Muscle layer of colon (tissue), 2 donors: ENCODE measurements around the gene INPP5A.
"Not testable (repeated sequence)": the region's sequence is repeated elsewhere in the genome, so short reads cannot be mapped to it uniquely, and the experiment has no call there.

ENCODE experiments used
- H3K27ac ChIP-seq: one replicate; pipeline ENCODE4 v1.7.0; 2013; ENCODE audit warnings: low read depth, mild to moderate bottlenecking, low read length, moderate library complexity
- H3K27me3 ChIP-seq, 2 donors: one replicate each; pipeline ENCODE4 v1.7.0; 2013; ENCODE audit warnings: low read length in 2 of 2, mild to moderate bottlenecking in 2 of 2; ENCODE audit not compliant: insufficient read depth in 2 of 2, control insufficient read depth in 1 of 2
- H3K36me3 ChIP-seq: one replicate; pipeline ENCODE4 v1.7.0; 2013; ENCODE audit warnings: mild to moderate bottlenecking, low read length; ENCODE audit not compliant: insufficient read depth
- H3K4me1 ChIP-seq: one replicate; pipeline ENCODE4 v1.7.0; 2013; ENCODE audit warnings: mild to moderate bottlenecking, low read length; ENCODE audit not compliant: insufficient read depth
- H3K4me3 ChIP-seq, 2 donors: one replicate each; pipeline ENCODE4 v1.7.0; 2013; ENCODE audit warnings: low read length in 2 of 2, low read depth in 1 of 2, mild to moderate bottlenecking in 1 of 2, moderate library complexity in 1 of 2
- H3K9ac ChIP-seq: one replicate; pipeline ENCODE4 v1.7.0; 2013; ENCODE audit warnings: low read length
- H3K9me3 ChIP-seq: one replicate; pipeline ENCODE4 v1.7.0; 2013; ENCODE audit warnings: mild to moderate bottlenecking, low read length
- donor health status: abdominal sarcoma.
- donor health status: Adenocarcinoma of cecum.

The INPP5A gene

DNA sequence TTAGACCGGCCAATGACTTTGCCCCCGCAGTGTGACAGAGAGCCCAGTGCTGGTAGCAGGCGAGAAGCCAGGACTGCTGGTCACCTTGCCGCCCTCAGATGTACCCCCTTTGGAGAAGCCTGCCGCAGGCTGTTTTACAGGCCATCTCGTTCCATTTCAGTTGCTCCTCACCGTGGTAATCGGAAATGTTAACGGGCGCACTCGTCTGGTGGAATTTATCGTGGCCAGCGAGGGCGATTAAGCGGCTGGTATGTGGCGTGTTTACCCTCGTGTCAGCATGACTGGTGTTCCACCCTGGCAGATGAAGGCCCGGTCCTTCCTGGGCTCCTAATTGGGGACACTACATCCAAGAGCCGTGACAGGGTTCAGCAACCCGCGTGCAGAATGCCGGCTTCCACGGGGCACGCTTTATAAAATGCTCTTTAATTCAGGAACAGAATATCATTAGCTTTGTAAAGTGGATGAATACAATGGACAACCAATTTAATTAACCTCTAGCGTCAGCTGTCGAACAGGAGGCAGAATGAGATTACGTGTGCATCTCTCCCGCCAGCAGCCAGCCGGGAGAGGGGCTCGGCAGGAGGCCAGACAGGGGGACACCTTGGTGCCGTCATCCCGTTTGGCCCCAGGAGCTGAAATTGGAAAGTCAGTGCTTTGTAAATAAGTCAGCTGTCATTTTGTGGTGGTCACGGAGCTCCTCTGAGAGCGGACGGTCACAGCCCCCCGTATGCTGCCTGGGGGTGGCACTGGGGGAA lies 140.1 kb downstream of the INPP5A start:
- no peaks in the 10 kb centered on the region for H3K9me3 ChIP-seq
- no peak overlapping the region for H3K9ac ChIP-seq
- H3K4me3 ChIP-seq: no peak overlapping the region
- no peaks in the 10 kb centered on the region for H3K4me1 ChIP-seq
- no peak overlapping the region for H3K27ac ChIP-seq
- H3K27me3 ChIP-seq: no peaks in the 10 kb centered on the region
- no peaks in the 10 kb centered on the region for H3K36me3 ChIP-seq

DNA sequence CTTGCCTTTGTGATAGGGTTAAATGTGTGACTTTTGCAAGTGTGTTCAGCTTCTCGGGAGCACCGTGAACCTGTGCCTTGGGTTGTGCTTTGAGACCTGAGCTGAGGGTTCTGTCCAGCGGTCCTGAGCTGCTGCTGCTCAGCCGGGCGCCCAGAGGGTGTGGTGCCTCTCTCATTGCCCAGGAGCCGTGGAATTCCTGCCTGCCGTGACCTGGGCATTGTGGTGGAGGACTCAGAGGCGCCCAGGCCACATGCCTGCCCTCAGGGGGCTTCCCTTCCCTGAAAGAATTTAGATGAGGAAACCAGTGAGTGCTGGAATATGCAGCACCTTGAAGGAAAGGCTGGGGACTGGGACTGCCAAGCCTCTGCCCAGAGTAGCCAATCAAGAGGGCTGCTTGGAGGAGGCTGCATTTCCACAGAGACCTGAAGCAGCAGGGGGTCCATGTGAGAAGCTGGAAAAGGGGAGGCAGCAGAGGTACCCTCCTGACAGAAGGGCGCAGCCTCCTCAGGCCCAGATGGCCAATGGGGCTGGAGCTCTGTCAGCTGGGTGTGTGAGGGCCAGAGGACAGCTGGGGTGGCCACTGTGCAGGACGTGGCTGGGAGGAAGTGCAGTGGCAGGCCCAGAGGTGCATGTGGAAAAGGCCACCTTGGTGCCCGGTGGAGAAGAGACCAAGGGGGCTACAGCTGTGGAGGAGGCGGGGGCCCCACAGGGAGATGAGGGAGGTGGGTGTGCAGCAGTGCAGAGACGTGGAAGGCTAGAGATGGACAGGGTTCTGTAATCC lies 141.0 kb downstream of the INPP5A start:
- no peak overlapping the region for H3K4me3 ChIP-seq
- H3K9ac ChIP-seq: no peak overlapping the region
- H3K4me1 ChIP-seq: no peaks in the 10 kb centered on the region
- H3K36me3 ChIP-seq: no peaks in the 10 kb centered on the region
- no peak overlapping the region for H3K27ac ChIP-seq
- no peaks in the 10 kb centered on the region for H3K9me3 ChIP-seq
- H3K27me3 ChIP-seq: no peaks in the 10 kb centered on the region

DNA sequence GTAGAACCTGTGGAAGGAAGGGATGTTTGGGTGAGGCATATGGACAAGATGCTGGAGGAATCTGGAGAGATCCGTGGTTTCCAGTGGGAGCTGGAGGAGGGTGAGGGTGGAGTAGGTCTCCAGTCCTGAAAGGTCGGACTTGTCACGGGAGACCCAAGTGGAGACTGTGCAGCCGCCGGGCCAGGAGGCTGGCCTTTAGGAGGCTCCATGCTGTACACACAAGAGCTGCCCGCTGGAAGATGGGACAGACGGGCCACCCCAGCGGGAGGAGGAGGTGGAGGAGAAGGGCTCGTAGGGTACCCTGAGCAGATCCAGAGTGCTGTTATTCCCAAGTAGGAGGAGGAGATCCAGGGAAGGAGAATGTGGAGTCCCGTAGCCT lies 141.6 kb downstream of the INPP5A start:
- H3K4me1 ChIP-seq: no peaks in the 10 kb centered on the region
- H3K36me3 ChIP-seq: no peaks in the 10 kb centered on the region
- no peak overlapping the region for H3K27ac ChIP-seq
- H3K9ac ChIP-seq: no peak overlapping the region
- H3K27me3 ChIP-seq: no peaks in the 10 kb centered on the region
- no peak overlapping the region for H3K4me3 ChIP-seq
- no peaks in the 10 kb centered on the region for H3K9me3 ChIP-seq

DNA sequence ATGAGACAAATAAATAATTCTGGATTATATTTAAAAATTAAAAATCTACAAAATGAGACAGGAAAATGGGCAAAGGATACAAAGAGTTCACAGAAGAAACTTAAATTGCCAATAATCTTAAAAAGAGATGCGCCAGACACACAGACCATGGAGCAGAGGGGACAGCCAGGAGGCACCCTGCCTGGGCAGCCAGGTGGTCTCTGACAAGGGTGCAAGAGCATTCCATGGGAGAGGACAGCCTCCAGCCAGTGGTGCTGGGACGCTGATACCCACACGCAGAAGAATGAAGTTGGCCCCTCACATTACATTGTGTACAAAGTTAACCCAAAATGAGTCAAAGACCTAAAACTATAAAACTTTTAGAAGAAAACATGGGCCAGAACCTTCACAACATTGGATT lies 142.1 kb downstream of the INPP5A start:
- no peak overlapping the region for H3K4me3 ChIP-seq
- no peaks in the 10 kb centered on the region for H3K27me3 ChIP-seq
- H3K36me3 ChIP-seq: no peaks in the 10 kb centered on the region
- no peaks in the 10 kb centered on the region for H3K4me1 ChIP-seq
- H3K9me3 ChIP-seq: no peaks in the 10 kb centered on the region
- H3K9ac ChIP-seq: no peak overlapping the region
- no peak overlapping the region for H3K27ac ChIP-seq

DNA sequence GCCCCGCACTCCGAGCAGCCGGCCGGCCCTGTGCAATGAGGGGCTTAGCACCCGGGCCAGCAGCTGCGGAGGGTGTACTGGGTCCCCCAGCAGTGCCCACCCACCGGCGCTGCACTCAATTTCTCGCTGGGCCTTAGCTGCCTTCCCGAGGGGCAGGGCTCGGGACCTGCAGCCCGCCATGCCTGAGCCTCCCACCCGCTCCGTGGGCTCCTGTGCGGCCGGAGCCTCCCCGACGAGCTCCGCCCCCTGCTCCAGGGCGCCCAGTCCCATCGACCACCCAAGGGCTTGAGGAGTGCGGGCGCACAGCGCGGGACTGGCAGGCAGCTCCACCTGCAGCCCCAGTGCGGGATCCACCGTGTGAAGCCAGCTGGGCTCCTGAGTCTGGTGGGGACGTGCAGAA lies 143.2 kb downstream of the INPP5A start:
- not testable (repeated sequence) for H3K4me3 ChIP-seq, H3K9me3 ChIP-seq

DNA sequence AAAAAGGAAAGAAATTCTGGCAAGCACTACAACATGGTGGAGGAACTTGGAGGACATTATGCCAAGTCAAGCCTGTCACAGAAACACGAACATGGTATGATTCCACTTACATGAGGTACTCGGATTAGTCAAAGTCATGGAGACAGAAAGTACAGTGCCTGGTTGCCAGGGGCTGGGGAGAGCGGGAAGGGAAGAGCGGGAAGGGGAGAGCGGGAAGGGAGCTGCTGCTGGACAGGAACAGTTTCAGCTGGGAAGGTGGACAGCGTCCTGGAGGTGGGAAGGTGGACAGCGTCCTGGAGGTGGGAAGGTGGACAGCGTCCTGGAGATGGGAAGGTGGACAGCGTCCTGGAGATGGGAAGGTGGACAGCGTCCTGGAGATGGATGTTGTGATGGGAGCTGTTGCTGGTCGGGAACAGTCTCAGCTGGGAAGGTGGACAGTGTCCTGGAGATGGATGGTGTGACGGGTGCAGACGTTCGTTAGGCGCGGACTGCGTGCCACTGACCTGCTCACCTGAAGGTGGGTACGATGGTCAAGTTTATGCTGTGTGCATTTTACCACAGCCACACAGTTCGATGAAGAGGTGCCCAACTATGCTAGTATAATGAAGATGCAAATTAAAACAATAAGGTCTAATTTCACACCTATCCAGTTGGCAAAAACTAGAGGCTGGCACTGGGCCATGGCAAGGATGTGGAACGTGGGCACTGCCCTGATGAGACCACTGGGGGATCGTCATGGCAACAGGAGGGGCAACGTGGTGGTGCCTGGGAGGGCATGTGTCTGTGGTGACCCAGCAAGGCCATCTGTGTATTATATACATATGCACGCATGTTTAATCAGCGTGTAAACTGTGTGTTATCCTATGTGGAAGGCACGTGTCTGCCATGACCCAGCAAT lies 144.5 kb downstream of the INPP5A start:
- Histone ChIP-seq H3K27me3 (no peaks in the 10 kb centered on the region), H3K9ac (no peak overlapping the region), H3K4me3 (no peak overlapping the region), H3K9me3 (no peaks in the 10 kb centered on the region), H3K27ac (no peak overlapping the region), H3K36me3 (no peaks in the 10 kb centered on the region), H3K4me1 (no peaks in the 10 kb centered on the region)

More for the DNA sequence above, 143.2 kb downstream of the INPP5A start:
- not testable (repeated sequence) for H3K27ac ChIP-seq, H3K9ac ChIP-seq, H3K36me3 ChIP-seq, H3K27me3 ChIP-seq, H3K4me1 ChIP-seq

DNA sequence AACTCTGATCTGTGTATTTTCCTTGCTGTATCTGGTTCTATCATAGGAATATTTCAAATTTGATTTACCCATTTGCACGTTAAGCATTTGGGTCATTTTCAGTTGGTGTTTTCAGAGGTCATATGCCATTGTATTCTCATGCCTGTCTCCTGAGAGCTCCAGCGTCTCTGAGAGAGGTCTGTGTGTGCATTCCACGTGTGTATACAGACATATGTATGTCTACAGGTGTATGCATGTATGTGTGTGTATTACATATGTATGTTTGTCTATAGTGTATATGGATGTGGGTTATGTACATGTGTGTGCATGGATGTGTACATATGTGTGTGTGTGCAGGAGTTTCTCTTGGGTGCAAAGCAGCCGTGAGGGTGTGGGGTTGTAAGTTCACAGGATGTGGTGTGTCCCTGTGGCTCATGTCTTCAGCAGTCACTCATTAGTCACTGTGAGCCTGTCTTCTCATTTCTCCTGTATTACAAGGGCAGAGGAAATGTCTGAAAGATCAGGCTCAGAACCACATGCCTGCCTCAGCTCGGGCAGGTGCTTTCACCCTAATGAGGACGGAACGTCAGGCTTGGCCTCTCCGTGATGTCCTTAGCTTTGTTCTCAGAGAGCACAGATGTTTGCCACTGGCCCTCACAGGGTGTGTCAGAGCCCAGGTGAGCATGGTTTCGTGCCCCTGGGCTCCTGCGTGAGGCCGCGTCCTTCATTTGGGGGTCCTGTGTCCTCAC lies 146.7 kb downstream of the INPP5A start:
- no peaks in the 10 kb centered on the region for H3K9me3 ChIP-seq
- no peak overlapping the region for H3K9ac ChIP-seq
- no peak overlapping the region for H3K27ac ChIP-seq
- no peak overlapping the region for H3K4me3 ChIP-seq
- H3K27me3 ChIP-seq: no peaks in the 10 kb centered on the region
- H3K4me1 ChIP-seq: no peaks in the 10 kb centered on the region
- H3K36me3 ChIP-seq: no peaks in the 10 kb centered on the region

DNA sequence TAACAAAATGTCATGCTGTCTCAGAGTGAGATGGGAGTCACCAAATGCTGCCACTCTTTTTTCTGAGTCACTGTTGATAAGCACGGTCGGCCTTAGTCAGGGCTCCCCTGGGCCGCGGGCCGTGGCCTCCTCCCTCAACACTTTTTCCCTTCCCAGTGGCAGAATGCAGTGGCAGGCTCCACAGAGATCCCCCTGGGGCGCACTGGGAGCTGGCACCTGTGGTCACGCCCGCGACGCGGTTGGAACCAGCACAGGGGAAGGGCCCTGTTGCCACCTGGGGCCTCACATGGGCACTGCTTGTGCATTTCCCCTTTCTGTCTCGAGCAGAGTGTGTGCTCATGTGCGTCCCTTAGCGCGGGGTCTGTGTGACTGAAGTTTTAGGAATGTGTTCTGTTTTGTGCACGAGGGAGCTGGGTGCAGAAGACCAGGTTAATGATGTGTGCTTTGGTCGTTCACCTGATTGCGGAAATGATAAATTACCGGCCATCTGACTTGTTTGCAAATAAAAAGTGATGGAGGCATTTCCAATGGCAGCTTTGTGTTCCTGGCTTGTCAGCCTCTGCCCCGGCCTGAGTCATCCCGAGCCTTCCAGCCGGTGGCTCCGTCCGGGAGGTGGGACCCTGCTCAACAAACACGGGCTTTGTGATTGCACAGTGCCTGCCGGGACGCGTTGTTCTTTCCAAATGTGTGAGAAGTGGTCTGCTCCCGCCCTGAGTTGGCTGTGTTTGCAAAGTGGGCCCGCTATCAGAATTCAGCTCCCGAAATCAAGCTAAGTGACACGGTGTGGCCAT lies 147.7 kb downstream of the INPP5A start:
- Histone ChIP-seq H3K27ac (no peak overlapping the region), H3K9me3 (no peaks in the 10 kb centered on the region), H3K4me1 (no peaks in the 10 kb centered on the region), H3K27me3 (no peaks in the 10 kb centered on the region), H3K9ac (no peak overlapping the region), H3K4me3 (no peak overlapping the region), H3K36me3 (no peaks in the 10 kb centered on the region)

DNA sequence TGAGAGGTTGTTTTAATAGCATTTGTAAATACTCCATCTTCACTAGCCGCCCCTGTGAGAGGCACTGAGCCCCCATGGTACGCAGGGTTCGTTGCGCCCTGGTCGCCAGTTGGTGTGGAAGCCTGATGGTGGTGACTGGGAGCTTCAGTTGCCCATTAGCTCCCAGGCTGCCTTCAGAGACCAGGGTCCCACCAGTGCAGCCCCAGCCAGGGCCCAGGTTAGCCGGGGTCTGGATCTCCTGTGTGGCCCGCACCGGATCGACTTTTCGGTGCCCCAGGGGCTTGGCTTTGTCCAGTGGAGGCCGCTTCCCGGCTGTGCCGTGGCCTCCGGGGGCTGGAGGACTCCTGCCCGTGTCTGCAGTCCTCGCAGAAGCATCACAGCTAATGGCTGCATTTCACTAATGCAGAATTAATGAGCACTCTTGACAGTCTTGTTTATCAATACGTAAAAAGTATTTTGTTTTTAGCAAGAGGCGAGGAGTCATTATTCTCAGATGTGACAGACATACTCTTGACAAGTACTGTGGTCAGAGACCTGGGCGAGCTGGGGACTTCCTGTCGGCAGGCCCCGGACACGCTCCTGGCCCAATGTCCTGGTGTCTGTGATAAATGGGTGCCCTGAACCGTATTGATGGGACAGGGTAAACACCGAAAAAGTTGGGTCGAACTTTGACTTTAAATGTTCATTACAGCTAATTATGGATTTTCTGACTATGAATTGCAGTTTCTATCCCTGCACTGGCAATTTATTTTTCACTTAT lies 148.5 kb downstream of the INPP5A start:
- H3K27ac ChIP-seq: no peak overlapping the region
- no peaks in the 10 kb centered on the region for H3K27me3 ChIP-seq
- no peak overlapping the region for H3K9ac ChIP-seq
- H3K4me1 ChIP-seq: no peaks in the 10 kb centered on the region
- H3K9me3 ChIP-seq: no peaks in the 10 kb centered on the region
- no peak overlapping the region for H3K4me3 ChIP-seq
- peaks cover 8% of the 10 kb centered on the region for H3K36me3 ChIP-seq
